PC-9 (cell line): ENCODE measurements around the gene CD93. TPM values are rescaled to one million over a fixed set of nuclear protein-coding genes. Genes with fewer than 3 reads are reported as not detected.

Experiments
- BruUV-seq: library from RNA; stranded (reverse); fragments of 400-500 nt; replicated peaks from 2 replicates; lab custom pipeline; 2021; lab: Mats Ljungman, UMichigan
- CTCF ChIA-PET: fragments of 300-600 bp; sonication (Branson Sonifier 250); formaldehyde crosslinking; loops from one replicate; lab custom pipeline; 2022; ENCODE audit warnings: antibody characterized with exemption; lab: Charles Lee
- POLR2A ChIA-PET: fragments of 300-600 bp; sonication (Branson Sonifier 250); formaldehyde crosslinking; loops from one replicate; lab custom pipeline; 2022; ENCODE audit warnings: antibody characterized with exemption; ENCODE audit not compliant: unreplicated experiment; lab: Charles Lee
- DNase-seq, 2 experiments: peaks; one replicate each; pipeline versions ENCODE4 v3.0.0 to v3.0.0-alpha.2; 2015 to 2022; ENCODE audit warnings: mixed read lengths in 1 of 2
- H2AFZ ChIP-seq: fragments of 200-600 bp; sonication (generic); 2 replicates; pipeline ENCODE4 v1.8.1; 2017; ENCODE audit warnings: antibody characterized with exemption
- H3F3A ChIP-seq: fragments of 200-600 bp; sonication (generic); 2 replicates; pipeline ENCODE4 v1.8.1; 2017; ENCODE audit warnings: antibody characterized with exemption, mild to moderate bottlenecking, low read depth; ENCODE audit not compliant: insufficient read depth
- H3K27ac ChIP-seq: fragments of 200-600 bp; sonication (generic); 2 replicates; pipeline ENCODE4 v1.6.1; 2016; ENCODE audit warnings: mixed run types
- H3K27me3 ChIP-seq: fragments of 200-600 bp; sonication (generic); 2 replicates; pipeline ENCODE4 v1.6.1; 2016; ENCODE audit warnings: low read depth, mixed run types; ENCODE audit not compliant: insufficient read depth
- H3K36me3 ChIP-seq: fragments of 200-600 bp; sonication (generic); 2 replicates; pipeline ENCODE4 v1.6.1; 2016; ENCODE audit warnings: low read depth, mixed run types
- H3K4me1 ChIP-seq: fragments of 200-600 bp; sonication (generic); replicated peaks from 2 replicates; pipeline ENCODE4 v1.6.1; 2016; ENCODE audit warnings: mixed run types; ENCODE audit not compliant: insufficient read depth
- H3K4me2 ChIP-seq: fragments of 200-600 bp; sonication (generic); 2 replicates; pipeline ENCODE4 v1.6.1; 2017; ENCODE audit warnings: mixed run types
- H3K4me3 ChIP-seq: fragments of 200-600 bp; sonication (generic); 2 replicates; pipeline ENCODE4 v1.6.1; 2016; ENCODE audit warnings: mixed run types
- H3K79me2 ChIP-seq: fragments of 200-600 bp; sonication (generic); 2 replicates; pipeline ENCODE4 v1.6.1; 2017; ENCODE audit warnings: low read depth, mixed run types
- H3K9me2 ChIP-seq: fragments of 200-600 bp; sonication (generic); 2 replicates; pipeline ENCODE4 v1.8.1; 2017; ENCODE audit warnings: mild to moderate bottlenecking; ENCODE audit not compliant: insufficient read depth
- H3K9me3 ChIP-seq: fragments of 200-600 bp; sonication (generic); 2 replicates; pipeline ENCODE4 v1.8.1; 2016; ENCODE audit warnings: low read depth; ENCODE audit not compliant: insufficient read depth
- H4K20me1 ChIP-seq: fragments of 200-600 bp; sonication (generic); 2 replicates; pipeline ENCODE4 v1.8.1; 2017; ENCODE audit not compliant: insufficient read depth
- CTCF ChIP-seq: fragments of 200-600 bp; sonication (generic); conservative IDR thresholded peaks from 2 replicates; pipeline ENCODE4 v1.6.1; 2017; ENCODE audit warnings: mixed run types, antibody characterized with exemption, mild to moderate bottlenecking, moderate library complexity
- EZH2 ChIP-seq: fragments of 200-600 bp; sonication (generic); IDR thresholded peaks from 2 replicates; pipeline ENCODE4 v1.8.0; 2017; ENCODE audit warnings: antibody characterized with exemption, low read depth
- intact Hi-C: fragments of 100-400 bp; cut with micrococcal nuclease; formaldehyde crosslinking; loops from one replicate; pipeline ENCODE4 v1.10.0; 2022; ENCODE audit not compliant: unreplicated experiment
- total RNA-seq: library from RNA; stranded (reverse); gene quantifications from 2 replicates; pipeline ENCODE4 v1.2.3, GENCODE V29; 2021

Gene CD93
- total RNA-seq, 1 experiment from 2014 or later: 0.07 TPM

- DNase-seq: no peak
- intact Hi-C loops: no loop called here
- H3K36me3 ChIP-seq: no peaks in the 10 kb centered on the region
- no peak overlapping the region for H3K27ac ChIP-seq
- no peak for TF ChIP-seq EZH2
- no peak overlapping the region for H3K4me2 ChIP-seq
- no peaks in the 10 kb centered on the region for H3F3A ChIP-seq
- ChIA-PET CTCF (no interaction called here), POLR2A (no interaction called here)
- no peaks in the 10 kb centered on the region for H3K27me3 ChIP-seq
- H3K9me3 ChIP-seq: no peaks in the 10 kb centered on the region
- H4K20me1 ChIP-seq: no peaks in the 10 kb centered on the region
- BruUV-seq: no TSS peak
- no peak overlapping the region for H2AFZ ChIP-seq
- H3K79me2 ChIP-seq: no peaks in the 10 kb centered on the region
- no peaks in the 10 kb centered on the region for H3K4me1 ChIP-seq
- no peaks in the 10 kb centered on the region for H3K9me2 ChIP-seq
- H3K4me3 ChIP-seq: no peak overlapping the region
These were observed 17.0 kb downstream of the CD93 start for GRCh38 chr20:23069108-23069507.

DNA sequence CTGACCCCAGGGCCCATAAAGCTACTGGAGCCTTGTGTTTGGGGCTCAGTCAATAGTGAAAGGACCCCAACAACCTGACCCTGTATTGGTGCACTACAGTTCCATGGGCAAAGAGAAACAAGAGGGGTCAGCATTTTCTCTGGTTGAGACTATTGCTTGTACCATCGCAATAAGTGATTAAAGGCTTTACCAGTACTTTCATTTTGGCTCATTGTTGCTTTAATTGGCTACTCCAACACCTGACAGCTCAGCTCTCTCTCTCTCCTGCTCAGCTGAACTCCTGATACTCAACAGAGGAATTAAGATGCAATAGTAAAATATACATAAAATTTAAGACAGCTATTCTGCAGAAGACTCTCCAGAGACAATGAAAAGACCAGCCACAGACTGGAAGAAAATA lies 17.8 kb downstream of the CD93 start:
- Histone ChIP-seq H3K27me3 (no peaks in the 10 kb centered on the region), H3K9me2 (no peaks in the 10 kb centered on the region), H4K20me1 (no peaks in the 10 kb centered on the region), H2AFZ (no peak overlapping the region), H3K4me1 (no peaks in the 10 kb centered on the region), H3F3A (no peaks in the 10 kb centered on the region), H3K79me2 (no peaks in the 10 kb centered on the region), H3K4me3 (no peak overlapping the region), H3K4me2 (no peak overlapping the region), H3K9me3 (no peaks in the 10 kb centered on the region), H3K36me3 (no peaks in the 10 kb centered on the region), H3K27ac (no peak overlapping the region)
- POLR2A ChIA-PET: no interaction called here
- DNase-seq: no peak
- no TSS peak for BruUV-seq
- TF ChIP-seq EZH2 (no peak), CTCF (no peak)
- intact Hi-C loops: no loop called here
- CTCF ChIA-PET: no interaction called here

DNA sequence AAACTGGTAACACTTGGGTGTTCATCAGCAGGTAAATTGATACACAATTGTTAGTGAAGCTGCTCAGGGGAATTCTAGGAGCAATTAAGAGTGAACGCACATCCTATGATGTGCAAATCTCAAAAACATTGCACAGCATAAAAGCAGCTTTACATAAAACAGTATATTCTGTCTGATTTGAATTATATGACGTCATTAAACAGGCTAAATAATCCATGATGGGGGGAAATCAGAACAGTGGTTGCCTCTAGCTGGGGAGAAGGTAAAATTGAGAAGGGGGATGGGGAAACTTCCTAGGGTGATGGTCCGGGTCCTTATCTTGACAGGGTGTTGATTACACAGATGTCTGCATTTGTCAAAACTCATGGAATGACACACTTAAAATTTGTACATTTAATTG lies 19.4 kb downstream of the CD93 start:
- H3K79me2 ChIP-seq: no peaks in the 10 kb centered on the region
- no peak overlapping the region for H3K4me2 ChIP-seq
- no peaks in the 10 kb centered on the region for H3K9me2 ChIP-seq
- TF ChIP-seq EZH2 (no peak), CTCF (no peak)
- intact Hi-C loops: no loop called here
- no peaks in the 10 kb centered on the region for H3K9me3 ChIP-seq
- no peak overlapping the region for H2AFZ ChIP-seq
- POLR2A ChIA-PET: no interaction called here
- no peak overlapping the region for H3K27ac ChIP-seq
- CTCF ChIA-PET: no interaction called here
- H3K27me3 ChIP-seq: no peaks in the 10 kb centered on the region
- H4K20me1 ChIP-seq: no peaks in the 10 kb centered on the region
- BruUV-seq: no TSS peak
- no peak for DNase-seq
- H3K36me3 ChIP-seq: no peaks in the 10 kb centered on the region
- H3K4me3 ChIP-seq: no peak overlapping the region
- H3K4me1 ChIP-seq: no peaks in the 10 kb centered on the region
- no peaks in the 10 kb centered on the region for H3F3A ChIP-seq
